ACHN (cell line): ENCODE measurements around the gene CBFA2T2.
"Not testable (repeated sequence)": the region's sequence is repeated elsewhere in the genome, so short reads cannot be mapped to it uniquely, and the experiment has no call there.

Experiments used
- DNase-seq: peaks from one replicate; pipeline ENCODE4 v3.0.0-alpha.2; 2015
- in situ Hi-C: cut with HindIII; loops from 2 replicates; pipeline ENCODE4 v1.10.0; 2017; ENCODE audit warnings: low sequenced_read_pairs, low pct_ligation_motif_present, low pct_unique_long_range_greater_than_20kb

The CBFA2T2 gene

GRCh38 chr20:33589059-33589458, 99.2 kb downstream of the CBFA2T2 start:
- no peak for DNase-seq
- in situ Hi-C loops, result no loop called here

DNA sequence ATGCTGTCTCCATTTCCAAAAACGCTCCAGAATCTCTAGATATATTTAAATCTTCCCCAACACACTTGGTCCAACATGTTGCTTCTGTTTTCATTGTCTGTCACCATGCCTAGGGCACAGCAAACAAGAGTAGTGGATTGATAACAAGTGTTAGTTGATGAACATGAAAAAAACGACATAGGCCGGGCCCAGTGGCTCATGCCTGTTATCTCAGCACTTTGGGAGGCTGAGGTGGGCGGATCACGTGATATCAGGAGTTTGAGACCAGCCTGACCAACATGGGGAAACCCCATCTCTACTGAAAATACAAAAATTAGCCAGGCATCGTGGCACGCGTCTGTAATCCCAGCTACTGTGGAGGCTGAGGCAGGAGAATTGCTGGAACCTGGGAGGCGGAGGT, 102.0 kb downstream of the CBFA2T2 start:
- DNase-seq, in situ Hi-C loops: not testable (repeated sequence)

DNA sequence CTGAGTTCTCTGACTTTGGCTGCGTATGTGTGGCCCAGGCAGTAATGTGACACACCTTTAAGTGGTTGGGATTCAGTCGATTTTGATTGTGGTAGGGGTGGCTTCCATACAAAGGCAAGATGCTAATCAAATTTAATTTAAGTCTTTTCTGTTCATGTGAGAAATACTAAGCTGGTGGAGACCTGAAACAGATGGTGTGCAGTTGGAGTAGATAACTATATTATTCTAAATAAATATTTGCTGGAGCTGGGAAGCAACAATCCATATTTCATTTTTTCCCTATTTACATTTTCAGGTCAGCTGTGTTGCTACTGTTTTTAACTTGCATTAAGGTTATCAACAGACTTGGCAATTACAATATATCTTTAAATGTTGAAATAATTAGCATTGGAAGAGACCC, 104.8 kb downstream of the CBFA2T2 start:
- in situ Hi-C loops, result no loop called here
- no peak for DNase-seq

DNA sequence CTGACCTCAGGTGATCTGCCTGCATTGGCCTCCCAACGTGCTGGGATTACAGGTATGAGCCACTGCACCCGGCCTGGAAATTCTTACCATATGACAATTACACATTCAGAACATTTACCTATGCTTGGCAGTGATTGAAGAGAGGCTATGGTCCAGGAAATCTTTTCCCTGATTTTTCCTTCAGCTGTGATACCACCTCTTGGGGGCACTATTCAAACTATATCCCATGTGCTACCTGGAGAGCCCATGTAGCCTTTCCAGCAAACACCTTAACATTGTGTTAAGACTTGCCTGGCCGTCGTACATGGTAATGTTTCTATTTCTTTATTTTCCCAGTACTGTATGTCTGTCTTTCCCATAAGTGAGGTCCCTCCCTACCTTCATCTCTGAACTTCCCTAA, 110.5 kb downstream of the CBFA2T2 start:
- no peak for DNase-seq
- in situ Hi-C loops, result no loop called here

- DNase-seq, result no peak
- in situ Hi-C loops, result no loop called here
Measured at GRCh38 chr20:33600981-33601380, 111.1 kb downstream of the CBFA2T2 start.

- no peak for DNase-seq
- in situ Hi-C loops, result no loop called here
Measured at GRCh38 chr20:33601861-33602260, 112.0 kb downstream of the CBFA2T2 start.

- in situ Hi-C loops, result no loop called here
- DNase-seq, result no peak
Measured at GRCh38 chr20:33602826-33603590, 113.1 kb downstream of the CBFA2T2 start.

DNA sequence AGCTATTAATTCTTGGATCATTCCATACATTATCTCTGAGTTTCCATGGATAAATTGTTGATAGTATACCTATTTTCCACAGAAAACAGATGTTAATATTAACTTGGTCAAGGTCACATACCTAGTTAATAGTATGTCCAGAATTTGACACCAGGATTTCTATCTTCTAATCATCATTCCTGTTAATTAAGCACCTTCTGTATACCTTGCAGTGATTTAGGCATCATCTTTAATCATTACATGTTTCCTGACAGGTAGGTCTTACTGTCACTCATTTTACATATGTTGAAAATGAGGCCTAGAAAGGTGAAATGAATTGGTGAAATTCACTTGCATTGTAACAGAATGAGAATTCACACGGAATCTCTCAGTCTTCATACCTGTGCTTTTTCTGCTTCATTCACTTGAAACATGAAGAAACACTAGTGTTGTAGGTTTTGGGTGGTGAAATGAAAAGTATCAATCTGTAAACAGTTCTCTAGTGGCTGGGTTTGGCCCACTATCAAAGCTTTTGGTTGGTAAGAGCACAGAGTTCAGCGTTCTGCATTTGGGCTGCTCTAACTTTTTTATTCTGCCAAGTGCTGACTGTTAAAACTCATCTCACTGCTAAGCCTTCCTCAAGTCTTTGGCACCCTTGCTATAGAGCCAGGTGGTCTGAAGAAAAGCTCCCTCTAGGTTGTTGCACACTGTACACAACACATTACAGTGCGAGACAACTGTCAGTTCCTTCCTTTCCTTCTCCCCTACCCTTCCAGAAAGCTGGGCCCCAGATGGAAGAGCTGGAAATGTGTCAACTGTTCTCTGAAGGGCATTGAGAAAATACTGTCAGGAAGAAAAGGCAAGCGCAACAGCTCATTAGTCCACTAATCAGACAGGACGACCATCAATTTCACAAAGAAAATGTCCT, 114.4 kb downstream of the CBFA2T2 start:
- DNase-seq, result no peak
- in situ Hi-C loops, result no loop called here

- no peak for DNase-seq
- in situ Hi-C loops, result no loop called here
Measured at GRCh38 chr20:33604991-33605370, 115.1 kb downstream of the CBFA2T2 start.

- DNase-seq, result no peak
- in situ Hi-C loops, result no loop called here
Measured at GRCh38 chr20:33606118-33606771, 116.3 kb downstream of the CBFA2T2 start.

- in situ Hi-C loops, result no loop called here
- DNase-seq, result no peak
Measured at GRCh38 chr20:33609504-33609903, 119.6 kb downstream of the CBFA2T2 start.

DNA sequence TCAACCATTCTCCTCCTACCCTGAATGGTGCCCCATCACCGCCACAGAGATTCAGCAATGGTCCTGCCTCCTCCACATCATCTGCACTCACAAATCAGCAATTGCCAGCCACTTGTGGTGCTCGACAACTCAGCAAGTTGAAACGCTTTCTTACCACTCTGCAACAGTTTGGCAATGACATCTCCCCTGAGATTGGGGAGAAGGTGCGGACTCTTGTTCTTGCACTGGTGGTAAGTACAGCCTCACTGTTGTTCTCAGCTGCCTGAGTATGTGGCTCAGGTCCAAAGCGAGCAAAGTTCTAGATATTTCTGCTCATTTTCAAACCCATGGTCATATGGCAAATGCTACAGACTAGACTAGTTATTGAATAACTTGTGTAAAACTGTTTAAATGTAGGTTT, 121.2 kb downstream of the CBFA2T2 start:
- no peak for DNase-seq
- in situ Hi-C loops, result no loop called here

DNA sequence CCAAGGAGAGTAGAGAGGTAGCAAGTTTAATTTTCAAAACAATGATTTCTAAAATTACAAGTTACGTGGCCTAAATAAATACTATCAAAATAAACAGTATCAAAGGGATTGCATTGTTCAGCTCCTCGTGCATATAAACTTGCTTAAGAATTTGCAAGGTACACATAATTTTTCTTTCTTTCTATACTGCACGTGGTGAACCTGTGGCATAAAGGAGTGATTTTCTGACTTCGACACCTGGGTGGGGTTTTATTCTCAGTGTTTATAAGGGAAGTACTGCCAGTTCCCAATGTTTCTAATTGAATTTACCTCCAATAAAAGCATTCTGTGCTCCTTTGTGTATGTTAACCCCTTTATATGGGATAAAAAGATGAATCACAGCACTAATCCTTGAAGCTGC, 122.1 kb downstream of the CBFA2T2 start:
- in situ Hi-C loops, result no loop called here
- no peak for DNase-seq

- in situ Hi-C loops, result no loop called here
- DNase-seq, result no peak
Measured at GRCh38 chr20:33621717-33622400, 132.0 kb downstream of the CBFA2T2 start.

GRCh38 chr20:33622705-33623365, 132.9 kb downstream of the CBFA2T2 start:
- no peak for DNase-seq
- in situ Hi-C loops, result no loop called here

DNA sequence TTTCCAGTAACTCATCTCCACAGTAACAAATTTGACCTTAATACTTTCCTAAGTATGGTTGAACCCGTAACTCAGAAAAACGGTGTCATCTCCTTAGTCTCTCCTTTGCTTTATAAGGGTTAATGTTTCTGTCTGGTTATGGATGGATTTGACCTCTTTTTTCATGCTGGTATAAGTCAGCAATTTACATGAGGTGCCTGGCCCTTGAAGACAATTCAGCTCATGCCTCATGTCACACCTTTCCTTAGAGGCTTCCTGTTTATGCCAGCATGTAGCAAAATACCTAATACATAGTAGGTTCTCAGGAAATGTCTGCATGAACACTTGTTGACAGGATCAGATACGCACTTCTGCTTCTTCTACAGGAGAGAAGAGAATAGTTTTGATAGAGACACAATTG, 134.5 kb downstream of the CBFA2T2 start:
- in situ Hi-C loops, result no loop called here
- DNase-seq, result no peak

DNA sequence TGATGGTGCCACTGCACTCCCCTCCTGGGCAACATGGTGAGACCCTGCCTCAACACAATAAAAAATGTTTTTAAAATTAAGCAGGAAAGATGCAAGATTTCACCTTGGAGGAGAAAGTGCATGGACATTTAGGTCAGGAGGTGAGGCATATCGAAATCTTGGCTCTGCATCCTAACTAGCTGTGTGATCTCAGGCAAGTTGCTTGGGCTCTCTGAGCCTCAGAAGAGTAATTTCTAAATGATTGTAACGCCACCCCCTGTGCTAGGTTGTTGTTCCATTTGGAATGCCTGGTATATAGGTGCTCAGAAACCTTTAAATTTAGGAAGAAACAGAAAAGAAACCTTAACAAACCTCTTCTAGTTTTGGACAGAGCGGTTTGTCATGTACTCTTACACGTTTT, 136.3 kb downstream of the CBFA2T2 start:
- no peak for DNase-seq
- in situ Hi-C loops, result no loop called here

DNA sequence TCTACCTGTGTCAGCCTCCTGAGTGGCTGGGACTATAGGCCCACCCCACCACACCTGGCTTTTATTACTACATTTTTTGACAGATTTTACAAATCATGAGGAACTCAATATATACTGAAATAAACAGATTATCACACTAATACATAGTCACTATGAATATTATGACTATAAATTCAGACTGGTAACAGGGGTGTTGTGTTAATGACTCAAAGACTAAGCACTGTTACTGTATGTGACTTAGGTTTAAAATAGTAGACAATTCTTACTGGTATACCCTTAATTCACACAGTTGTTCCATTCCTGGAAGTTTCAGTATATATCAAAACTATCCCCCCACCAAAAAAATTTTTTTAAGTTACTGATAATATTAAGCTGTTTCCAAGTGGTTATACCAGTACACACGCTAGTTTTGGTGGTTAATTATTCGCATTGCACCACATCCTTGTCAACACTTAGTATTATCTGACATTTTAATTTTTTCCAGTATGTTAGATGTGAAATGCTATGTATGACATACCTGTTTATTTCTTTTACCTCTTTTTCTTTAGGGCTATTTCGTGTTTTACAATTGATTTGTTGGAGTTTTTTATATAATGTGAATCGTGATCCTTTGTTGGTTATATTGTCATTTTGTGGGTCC, 137.8 kb downstream of the CBFA2T2 start:
- in situ Hi-C loops, result no loop called here
- DNase-seq, result no peak
